Measurements from ENCODE around the gene AKT2. TPM values are rescaled to one million over a fixed set of nuclear protein-coding genes. Genes with fewer than 3 reads are reported as not detected.
"Not testable (repeated sequence)": the region's sequence is repeated elsewhere in the genome, so short reads cannot be mapped to it uniquely, and the experiment has no call there.

AKT2 gene
- total RNA-seq (10 to 100 TPM; 57.4 to 78.7 (median 76.3) TPM), polyA plus RNA-seq (100 to 1,000 TPM in 1 of 3 donors, 10 to 100 TPM in 2; 28.0 to 107 (median 31.2) TPM)

DNA sequence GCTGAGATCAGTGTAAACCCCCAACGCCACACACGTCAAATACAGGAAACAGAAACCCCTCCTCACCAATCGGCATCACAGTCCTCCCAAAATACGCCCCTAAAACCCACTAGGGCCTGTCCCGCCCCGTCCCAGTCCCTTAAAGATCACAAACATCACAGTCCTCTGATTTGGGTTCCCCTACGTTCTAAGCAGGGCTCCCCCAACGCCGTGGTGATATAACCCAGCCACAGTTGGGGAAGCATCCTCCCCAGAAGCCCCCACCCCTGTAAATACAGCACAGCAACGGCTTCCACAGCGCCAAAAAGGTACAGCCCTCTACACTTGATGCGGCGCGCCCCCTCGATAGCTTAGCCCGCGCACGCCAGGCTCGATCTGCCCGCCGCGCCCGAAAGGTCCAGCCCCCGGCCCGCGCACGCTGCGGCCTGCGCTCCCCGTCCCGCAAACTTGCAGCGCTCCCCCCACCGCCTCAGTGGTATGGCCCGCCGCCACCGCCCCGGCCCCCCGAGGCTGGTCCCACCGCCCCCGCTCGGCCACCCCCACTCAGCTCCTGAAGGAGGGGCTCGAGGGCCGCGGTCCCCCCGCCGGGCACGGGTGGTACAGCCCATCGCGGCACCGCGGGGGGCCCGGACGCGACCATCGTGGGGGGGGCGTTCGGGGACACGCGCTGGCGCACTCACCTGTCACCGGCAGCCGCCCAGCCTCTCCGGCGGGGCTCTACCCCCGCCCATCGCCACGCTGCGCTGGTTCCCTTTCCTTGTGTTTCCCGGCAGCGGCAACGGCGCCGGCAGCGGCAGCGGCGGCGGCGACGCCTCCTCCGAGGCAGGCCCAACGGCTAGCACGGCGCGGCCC, at the start of gene AKT2:
TSS of gene AKT2 (minus strand) at position 845 of the 852 bp plus-strand sequence. CDS start 20,078 bp downstream, outside the sequence.
- peak; percentile 85 for DNase-seq
- Histone ChIP-seq H3K36me3 (no peaks in the 10 kb centered on the region), H3K27me3 (no peaks in the 10 kb centered on the region), H3K4me1 (peaks cover 0 to 56% (median 51%) of the 10 kb centered on the region in 4 donors), H3K4me3 (peak within 1 kb of the TSS; percentile 91 to 100 (median 98)), H3K27ac (peak within 1 kb of the TSS; percentile 96 to 99 (median 98)), H3K9me3 (no peaks in the 10 kb centered on the region)
- WGBS, 2 donors = 0 to 1% methylated on average over 84 of the region's 84 CpGs
- TF ChIP-seq POLR2A (IDR thresholded peaks at IDR 0.05) = no peak
- peak in 1 of 4 donors; percentile 46 for TF ChIP-seq POLR2AphosphoS5 (IDR thresholded peaks at IDR 0.05)
- intact Hi-C loops (cut with DNase I) = loop anchor here (5.0 to 10.0 kb wide), 3 partner anchors 92 to 1023 kb away; partner anchors contain the start of genes MAP3K10 and SERTAD1

DNA sequence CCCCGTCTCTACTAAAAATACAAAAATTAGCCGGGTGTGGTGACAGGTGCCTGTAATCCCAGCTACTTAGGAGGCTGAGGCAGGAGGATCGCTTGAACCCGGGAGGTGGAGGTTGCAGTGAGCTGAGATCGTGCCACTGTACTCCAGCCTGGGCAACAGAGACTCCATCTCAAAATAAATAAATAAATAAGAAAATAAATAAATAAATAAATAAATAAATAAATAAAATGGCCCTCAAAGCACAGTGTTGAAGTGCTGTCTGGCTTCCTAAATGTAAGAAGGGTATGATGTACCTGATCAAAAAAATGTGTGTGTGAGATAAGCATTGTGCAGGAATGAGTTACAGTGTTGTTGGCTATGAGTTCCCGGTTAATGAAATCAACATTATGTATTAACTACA, 47.9 kb upstream of the AKT2 start:
- DNase-seq; H3K27me3 ChIP-seq; H3K4me3 ChIP-seq; H3K27ac ChIP-seq; H3K4me1 ChIP-seq; intact Hi-C loops (cut with DNase I); H3K9me3 ChIP-seq: not testable (repeated sequence)
- WGBS, 2 donors = 95 to 97% methylated on average over 6 of the region's 6 CpGs
- peaks cover 22 to 80% (median 57%) of the 10 kb centered on the region in 4 donors for H3K36me3 ChIP-seq

DNA sequence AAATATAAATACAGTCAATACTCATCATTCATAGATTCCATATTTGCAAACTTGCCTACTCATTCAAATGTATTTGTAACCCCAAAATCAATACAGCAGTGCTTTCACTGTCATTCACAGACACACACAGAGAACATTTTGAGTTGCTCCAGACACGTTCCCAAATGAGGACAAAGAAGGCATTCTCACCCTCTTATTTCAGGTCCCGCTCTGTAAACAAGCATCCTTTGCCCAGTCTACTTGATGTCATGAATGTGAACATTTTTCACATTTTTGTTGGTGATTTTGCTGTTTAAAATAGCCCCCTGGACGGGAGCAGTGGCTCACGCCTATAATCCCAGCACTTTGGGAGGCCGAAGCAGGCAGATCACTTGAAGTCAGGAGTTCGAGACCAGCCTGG, 47.5 kb upstream of the AKT2 start:
- DNase-seq = no peak
- Histone ChIP-seq H3K27me3 (no peaks in the 10 kb centered on the region), H3K4me3 (no peak overlapping the region), H3K4me1 (no peaks in the 10 kb centered on the region), H3K9me3 (no peaks in the 10 kb centered on the region), H3K36me3 (peaks cover 26 to 84% (median 58%) of the 10 kb centered on the region in 4 donors), H3K27ac (no peak overlapping the region)
- 91 to 93% methylated on average over 6 of the region's 6 CpGs for WGBS, 2 donors
- TF ChIP-seq POLR2A (IDR thresholded peaks at IDR 0.05) = no peak
- TF ChIP-seq EP300 (IDR thresholded peaks at IDR 0.05) = no peak
- TF ChIP-seq POLR2AphosphoS5 (IDR thresholded peaks at IDR 0.05) = no peak
- TF ChIP-seq, protein P1, sequence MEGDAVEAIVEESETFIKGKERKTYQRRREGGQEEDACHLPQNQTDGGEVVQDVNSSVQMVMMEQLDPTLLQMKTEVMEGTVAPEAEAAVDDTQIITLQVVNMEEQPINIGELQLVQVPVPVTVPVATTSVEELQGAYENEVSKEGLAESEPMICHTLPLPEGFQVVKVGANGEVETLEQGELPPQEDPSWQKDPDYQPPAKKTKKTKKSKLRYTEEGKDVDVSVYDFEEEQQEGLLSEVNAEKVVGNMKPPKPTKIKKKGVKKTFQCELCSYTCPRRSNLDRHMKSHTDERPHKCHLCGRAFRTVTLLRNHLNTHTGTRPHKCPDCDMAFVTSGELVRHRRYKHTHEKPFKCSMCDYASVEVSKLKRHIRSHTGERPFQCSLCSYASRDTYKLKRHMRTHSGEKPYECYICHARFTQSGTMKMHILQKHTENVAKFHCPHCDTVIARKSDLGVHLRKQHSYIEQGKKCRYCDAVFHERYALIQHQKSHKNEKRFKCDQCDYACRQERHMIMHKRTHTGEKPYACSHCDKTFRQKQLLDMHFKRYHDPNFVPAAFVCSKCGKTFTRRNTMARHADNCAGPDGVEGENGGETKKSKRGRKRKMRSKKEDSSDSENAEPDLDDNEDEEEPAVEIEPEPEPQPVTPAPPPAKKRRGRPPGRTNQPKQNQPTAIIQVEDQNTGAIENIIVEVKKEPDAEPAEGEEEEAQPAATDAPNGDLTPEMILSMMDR (IDR thresholded peaks at IDR 0.05) = no peak
- intact Hi-C loops (cut with DNase I) = no loop called here

DNA sequence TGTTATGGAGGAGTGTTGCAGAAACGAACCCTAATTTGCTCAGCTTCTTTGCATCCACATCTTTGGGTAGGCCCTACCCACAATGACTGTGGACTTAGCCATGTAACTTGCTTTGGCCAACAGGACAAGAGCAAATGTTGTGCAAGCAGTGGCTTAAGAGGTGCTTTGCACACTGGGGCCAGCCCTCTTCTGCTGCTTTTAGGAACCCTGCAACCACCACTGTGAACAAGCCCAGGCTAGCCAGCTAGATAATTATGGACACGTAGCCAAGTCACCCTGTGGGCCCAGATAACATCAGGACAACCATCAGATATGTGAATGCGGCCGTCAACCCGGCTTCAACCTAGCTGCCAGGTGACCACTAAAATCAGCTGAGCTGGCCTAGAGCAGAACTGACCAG, 45.9 kb upstream of the AKT2 start:
- WGBS, 2 donors = 96 to 98% methylated on average over 5 of the region's 5 CpGs
- H3K27ac ChIP-seq = no peak overlapping the region
- H3K9me3 ChIP-seq = no peaks in the 10 kb centered on the region
- peaks cover 35 to 97% (median 64%) of the 10 kb centered on the region in 4 donors for H3K36me3 ChIP-seq
- no peak overlapping the region for H3K4me3 ChIP-seq
- no peaks in the 10 kb centered on the region for H3K27me3 ChIP-seq
- no peaks in the 10 kb centered on the region for H3K4me1 ChIP-seq
- intact Hi-C loops (cut with DNase I) = no loop called here
- TF ChIP-seq POLR2AphosphoS5 (IDR thresholded peaks at IDR 0.05) (no peak), EP300 (IDR thresholded peaks at IDR 0.05) (no peak), POLR2A (IDR thresholded peaks at IDR 0.05) (no peak)
- TF ChIP-seq, protein P1 (IDR thresholded peaks at IDR 0.05) = no peak
- no peak for DNase-seq

DNA sequence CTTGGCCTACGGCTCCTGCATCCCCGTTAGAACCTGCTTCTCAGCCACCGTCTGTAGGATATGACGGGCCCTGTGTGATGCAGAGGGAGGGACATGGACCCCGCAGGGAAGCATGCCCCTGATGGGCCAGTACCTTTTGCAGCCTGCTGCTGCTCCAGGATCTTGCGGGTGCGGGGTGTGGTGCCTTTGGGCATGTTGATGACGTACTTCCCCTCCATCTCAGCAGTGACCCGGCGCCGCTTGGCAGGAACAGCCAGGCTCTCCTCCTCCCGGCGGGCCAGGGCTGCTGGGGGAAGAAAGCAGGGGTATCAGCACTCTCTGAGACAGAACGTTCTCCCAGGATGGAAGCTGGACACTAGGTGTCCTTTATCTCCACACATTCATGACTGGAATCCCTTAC, 41.1 kb upstream of the AKT2 start:
- Histone ChIP-seq H3K27me3 (no peaks in the 10 kb centered on the region), H3K27ac (no peak overlapping the region), H3K4me3 (no peak overlapping the region), H3K4me1 (no peaks in the 10 kb centered on the region), H3K36me3 (peaks cover 42 to 97% (median 70%) of the 10 kb centered on the region in 4 donors), H3K9me3 (no peaks in the 10 kb centered on the region)
- TF ChIP-seq POLR2A (IDR thresholded peaks at IDR 0.05) = no peak
- TF ChIP-seq POLR2AphosphoS5 (IDR thresholded peaks at IDR 0.05) = no peak
- TF ChIP-seq, protein P1 (IDR thresholded peaks at IDR 0.05) = no peak
- no peak for TF ChIP-seq EP300 (IDR thresholded peaks at IDR 0.05)
- intact Hi-C loops (cut with DNase I) = no loop called here
- 94 to 95% methylated on average over 14 of the region's 14 CpGs for WGBS, 2 donors
- DNase-seq = no peak
